WTC11 (cell line): ENCODE measurements around the gene PFDN1. TPM values are rescaled to one million over a fixed set of nuclear protein-coding genes. Genes with fewer than 3 reads are reported as not detected.

Source experiments
- ATAC-seq: fragments of 200-7000 bp; cut with Tn5 transposase; 2 replicates; pipeline ENCODE4 v1.10.0; 2021; ENCODE audit warnings: mild to moderate bottlenecking, moderate library complexity
- CTCF ChIA-PET: fragments of 300-600 bp; sonication (Branson Sonifier 250); formaldehyde crosslinking; loops from one replicate; lab custom pipeline; 2021; ENCODE audit warnings: antibody characterized with exemption; lab: Charles Lee
- POLR2A ChIA-PET: fragments of 350-600 bp; sonication (Branson Sonifier 250); formaldehyde crosslinking; loops from one replicate; lab custom pipeline; 2021; ENCODE audit warnings: antibody characterized with exemption; lab: Charles Lee
- DNase-seq: peaks from one replicate; pipeline ENCODE4 v3.0.0; 2021; ENCODE audit warnings: low spot score
- H3K27ac Mint-ChIP-seq: 2 replicates; pipeline ENCODE4 v1.8.0; 2021; ENCODE audit warnings: mixed read lengths
- H3K27me3 Mint-ChIP-seq: 2 replicates; pipeline ENCODE4 v1.8.0; 2021; ENCODE audit warnings: low read depth, mild to moderate bottlenecking, moderate library complexity, mixed read lengths
- H3K36me3 Mint-ChIP-seq: 2 replicates; pipeline ENCODE4 v1.8.0; 2021; ENCODE audit warnings: mixed read lengths
- H3K4me1 Mint-ChIP-seq: 2 replicates; pipeline ENCODE4 v1.8.0; 2022; ENCODE audit warnings: mixed read lengths
- H3K4me3 Mint-ChIP-seq: 2 replicates; pipeline ENCODE4 v1.8.0; 2021; ENCODE audit warnings: mild to moderate bottlenecking, moderate library complexity, mixed read lengths
- H3K9me3 Mint-ChIP-seq: 2 replicates; pipeline ENCODE4 v1.8.0; 2021; ENCODE audit warnings: mixed read lengths
- AR ChIP-seq: fragments of 250-450 bp; sonication (Bioruptor Pico); IDR thresholded peaks from 2 replicates; pipeline ENCODE4 v1.9.0; 2021; ENCODE audit warnings: mild to moderate bottlenecking
- ATF3 ChIP-seq: sonication (generic); formaldehyde crosslinking; conservative IDR thresholded peaks from 2 replicates; pipeline ENCODE4 v1.8.1; 2022; ENCODE audit warnings: mild to moderate bottlenecking, missing genetic modification reagents
- ATF6 ChIP-seq: sonication (generic); formaldehyde crosslinking; IDR thresholded peaks from 2 replicates; pipeline ENCODE4 v1.8.1; 2023; ENCODE audit warnings: mild to moderate bottlenecking, missing genetic modification reagents
- CREB1 ChIP-seq: sonication (generic); formaldehyde crosslinking; IDR thresholded peaks from 2 replicates; pipeline ENCODE4 v1.8.0; 2023; ENCODE audit warnings: mild to moderate bottlenecking, missing genetic modification reagents
- E2F4 ChIP-seq: sonication (generic); formaldehyde crosslinking; IDR thresholded peaks from 2 replicates; pipeline ENCODE4 v1.8.1; 2022; ENCODE audit warnings: low read depth, mild to moderate bottlenecking, moderate library complexity, missing genetic modification reagents, borderline replicate concordance
- ERG ChIP-seq: fragments of 250-450 bp; sonication (Bioruptor Pico); IDR thresholded peaks from 2 replicates; pipeline ENCODE4 v1.8.0; 2021; ENCODE audit warnings: mild to moderate bottlenecking
- FOXP1 ChIP-seq: sonication (generic); formaldehyde crosslinking; IDR thresholded peaks from 2 replicates; pipeline ENCODE4 v1.8.0; 2022; ENCODE audit warnings: missing genetic modification reagents, mild to moderate bottlenecking, moderate library complexity, borderline replicate concordance
- FOXP4 ChIP-seq: sonication (generic); formaldehyde crosslinking; IDR thresholded peaks from 2 replicates; pipeline ENCODE4 v1.8.0; 2022; ENCODE audit warnings: mild to moderate bottlenecking, missing genetic modification reagents
- MYBL2 ChIP-seq: sonication (generic); formaldehyde crosslinking; IDR thresholded peaks from 2 replicates; pipeline ENCODE4 v1.8.1; 2023; ENCODE audit warnings: mild to moderate bottlenecking, moderate library complexity, missing genetic modification reagents
- PRRX2 ChIP-seq: fragments of 250-450 bp; sonication (Bioruptor Pico); IDR thresholded peaks from 2 replicates; pipeline ENCODE4 v1.8.0; 2021; ENCODE audit warnings: mild to moderate bottlenecking
- SMAD4 ChIP-seq: sonication (generic); formaldehyde crosslinking; IDR thresholded peaks from 2 replicates; pipeline ENCODE4 v1.8.0; 2022; ENCODE audit warnings: mild to moderate bottlenecking, missing genetic modification reagents
- TEAD1 ChIP-seq: sonication (generic); formaldehyde crosslinking; IDR thresholded peaks from 2 replicates; pipeline ENCODE4 v1.8.0; 2022; ENCODE audit warnings: mild to moderate bottlenecking, missing genetic modification reagents
- TP53 ChIP-seq: sonication (generic); formaldehyde crosslinking; IDR thresholded peaks from 2 replicates; pipeline ENCODE4 v1.8.1; 2023; ENCODE audit warnings: mild to moderate bottlenecking, missing genetic modification reagents
- USF2 ChIP-seq: sonication (generic); formaldehyde crosslinking; IDR thresholded peaks from 2 replicates; pipeline ENCODE4 v1.8.1; 2023; ENCODE audit warnings: mild to moderate bottlenecking, missing genetic modification reagents, moderate library complexity
- ZNF121 ChIP-seq: sonication (generic); formaldehyde crosslinking; IDR thresholded peaks from 2 replicates; pipeline ENCODE4 v1.8.0; 2023; ENCODE audit warnings: missing genetic modification reagents
- ZNF281 ChIP-seq: sonication (generic); formaldehyde crosslinking; IDR thresholded peaks from 2 replicates; pipeline ENCODE4 v1.8.0; 2023; ENCODE audit warnings: mild to moderate bottlenecking, missing genetic modification reagents
- ZNF425 ChIP-seq: fragments of 250-450 bp; sonication (Bioruptor Pico); conservative IDR thresholded peaks from 2 replicates; pipeline ENCODE4 v1.9.0; 2021; ENCODE audit warnings: mild to moderate bottlenecking
- ZSCAN18 ChIP-seq: fragments of 250-450 bp; sonication (Bioruptor Pico); IDR thresholded peaks from 2 replicates; pipeline ENCODE4 v2.1.2; 2022; ENCODE audit warnings: mild to moderate bottlenecking, moderate library complexity
- total RNA-seq: library from RNA; stranded (reverse); gene quantifications from 3 replicates; pipeline ENCODE4 v1.2.3, GENCODE V29; 2021

Gene PFDN1
- total RNA-seq, 1 experiment from 2014 or later: 44.1 TPM

- Mint-ChIP-seq H3K4me1 (peaks cover 24% of the 10 kb centered on the region), H3K27me3 (no peaks in the 10 kb centered on the region), H3K9me3 (peaks cover 4% of the 10 kb centered on the region), H3K4me3 (no peak overlapping the region), H3K27ac (no peak overlapping the region), H3K36me3 (peaks cover 8% of the 10 kb centered on the region; the same call in 1 of the 2 replicates)
- DNase-seq: no peak
- ChIA-PET CTCF (interaction anchor here (1.1 to 4.5 kb wide), 5 partner anchors 17 to 101 kb away, joined by 3 to 34 read pairs (median 8); no protein-coding TSS in a partner anchor), POLR2A (no interaction called here)
- ATAC-seq: no peak
- no peak for TF ChIP-seq SMAD4
- TF ChIP-seq ATF3 (CRISPR knock-in tag): no peak
- TF ChIP-seq ATF6 (CRISPR knock-in tag): no peak
- TF ChIP-seq ERG (CRISPR knock-in tag): no peak
- TF ChIP-seq ZNF121 (CRISPR knock-in tag): no peak
- TF ChIP-seq PRRX2 (CRISPR knock-in tag): no peak
- no peak for TF ChIP-seq TEAD1 (CRISPR knock-in tag)
- TF ChIP-seq CREB1: no peak
- TF ChIP-seq FOXP1 (CRISPR knock-in tag): no peak
- TF ChIP-seq E2F4 (CRISPR knock-in tag): no peak
- no peak for TF ChIP-seq MYBL2 (CRISPR knock-in tag)
- no peak for TF ChIP-seq ZSCAN18 (CRISPR knock-in tag)
- TF ChIP-seq USF2 (CRISPR knock-in tag): no peak
- no peak for TF ChIP-seq ZNF281 (CRISPR knock-in tag)
- no peak for TF ChIP-seq FOXP4 (CRISPR knock-in tag)
- no peak for TF ChIP-seq ZNF425
- no peak for TF ChIP-seq AR (CRISPR knock-in tag)
- no peak for TF ChIP-seq TP53 (CRISPR knock-in tag)
These were observed 40.7 kb downstream of the PFDN1 start for GRCh38 chr5:140262221-140262620.
